ENCODE data around the gene HLA-A. TPM values are rescaled to one million over a fixed set of nuclear protein-coding genes. Genes with fewer than 3 reads are reported as not detected.

The HLA-A gene
- total and polyA plus RNA-seq, 10 donors: 1,154 to 1,886 (median 1,581) TPM

DNA sequence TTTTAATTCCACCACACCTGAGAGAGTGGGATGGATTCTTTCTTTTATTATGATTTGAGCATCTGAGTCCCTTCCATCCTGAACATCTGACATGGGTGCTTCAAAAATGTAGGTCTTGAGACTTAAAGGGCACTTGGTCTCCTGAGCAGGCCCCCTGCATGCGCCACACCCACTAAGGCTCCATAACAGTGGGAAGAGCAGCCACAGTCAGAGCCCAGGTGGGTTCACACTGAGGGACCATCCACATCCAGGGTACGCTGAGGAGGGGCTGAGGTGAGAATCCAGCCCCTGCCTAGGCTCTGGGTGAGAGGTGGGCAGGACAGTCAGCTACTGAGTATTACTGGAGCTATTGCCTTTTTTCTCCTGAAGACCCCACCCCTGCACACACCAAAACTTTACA is 42.7 kb downstream of the HLA-A start:
- intact Hi-C loops (cut with DNase I; ENCODE audit: low total_unique reads): no loop called here
- WGBS, 5 donors: 74 to 100% (median 93%) methylated on average over 2 of the region's 2 CpGs
- no peaks in the 10 kb centered on the region for H3K9me3 ChIP-seq
- no peak overlapping the region for H3K27ac ChIP-seq
- no peaks in the 10 kb centered on the region for H3K4me1 ChIP-seq
- no peaks in the 10 kb centered on the region for H3K27me3 ChIP-seq (replicated peaks in 1 of 7)
- H3K36me3 ChIP-seq: no peaks in the 10 kb centered on the region
- TF ChIP-seq, protein P1, sequence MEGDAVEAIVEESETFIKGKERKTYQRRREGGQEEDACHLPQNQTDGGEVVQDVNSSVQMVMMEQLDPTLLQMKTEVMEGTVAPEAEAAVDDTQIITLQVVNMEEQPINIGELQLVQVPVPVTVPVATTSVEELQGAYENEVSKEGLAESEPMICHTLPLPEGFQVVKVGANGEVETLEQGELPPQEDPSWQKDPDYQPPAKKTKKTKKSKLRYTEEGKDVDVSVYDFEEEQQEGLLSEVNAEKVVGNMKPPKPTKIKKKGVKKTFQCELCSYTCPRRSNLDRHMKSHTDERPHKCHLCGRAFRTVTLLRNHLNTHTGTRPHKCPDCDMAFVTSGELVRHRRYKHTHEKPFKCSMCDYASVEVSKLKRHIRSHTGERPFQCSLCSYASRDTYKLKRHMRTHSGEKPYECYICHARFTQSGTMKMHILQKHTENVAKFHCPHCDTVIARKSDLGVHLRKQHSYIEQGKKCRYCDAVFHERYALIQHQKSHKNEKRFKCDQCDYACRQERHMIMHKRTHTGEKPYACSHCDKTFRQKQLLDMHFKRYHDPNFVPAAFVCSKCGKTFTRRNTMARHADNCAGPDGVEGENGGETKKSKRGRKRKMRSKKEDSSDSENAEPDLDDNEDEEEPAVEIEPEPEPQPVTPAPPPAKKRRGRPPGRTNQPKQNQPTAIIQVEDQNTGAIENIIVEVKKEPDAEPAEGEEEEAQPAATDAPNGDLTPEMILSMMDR (IDR thresholded peaks at IDR 0.05 in 8 of 11, conservative IDR thresholded peaks at IDR 0.05 in 3 of 11): no peak
- TF ChIP-seq POLR2A (IDR thresholded peaks at IDR 0.05) (no peak), POLR2AphosphoS5 (IDR thresholded peaks at IDR 0.05) (no peak)
- no peak overlapping the region for H3K4me3 ChIP-seq
- no peak for DNase-seq

DNA sequence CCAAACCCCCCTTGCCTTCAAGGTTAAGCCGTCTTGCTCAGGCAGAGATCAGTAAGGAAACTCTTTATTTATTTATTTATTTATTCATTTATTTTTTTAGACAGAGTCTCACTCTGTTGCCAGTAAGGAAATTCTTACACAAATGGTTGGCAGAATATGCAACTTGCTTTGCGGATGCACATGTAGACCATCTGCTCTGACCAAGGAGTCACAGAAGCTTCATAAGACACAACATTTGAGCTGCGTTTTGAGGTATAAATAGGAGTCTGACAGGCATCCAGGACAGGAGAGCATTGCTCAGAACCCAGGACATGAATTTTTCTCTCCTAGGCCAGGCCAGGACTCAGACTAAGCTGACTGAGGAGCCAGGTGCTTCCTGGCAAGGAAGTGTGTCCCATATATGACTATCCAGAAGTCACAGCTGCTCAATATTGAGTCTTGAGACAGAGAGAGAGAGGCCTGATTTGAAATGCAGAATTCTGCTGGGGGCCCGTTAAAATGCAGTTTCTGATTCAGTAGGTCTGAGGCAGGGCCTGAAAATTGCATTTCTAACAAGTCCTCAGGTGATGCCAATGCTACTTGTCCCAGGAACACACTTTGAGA is 43.9 kb downstream of the HLA-A start:
- Histone ChIP-seq H3K9me3 (no peaks in the 10 kb centered on the region), H3K4me3 (no peak overlapping the region), H3K27me3 (replicated peaks in 1 of 7) (no peaks in the 10 kb centered on the region), H3K36me3 (no peaks in the 10 kb centered on the region), H3K4me1 (no peaks in the 10 kb centered on the region), H3K27ac (no peak overlapping the region)
- intact Hi-C loops (cut with DNase I; ENCODE audit: low total_unique reads): no loop called here
- DNase-seq: no peak
- WGBS, 5 donors: 46 to 85% (median 69%) methylated on average over 4 of the region's 4 CpGs
- TF ChIP-seq POLR2A (IDR thresholded peaks at IDR 0.05) (no peak), POLR2AphosphoS5 (IDR thresholded peaks at IDR 0.05) (no peak)
- TF ChIP-seq, protein P1 (IDR thresholded peaks at IDR 0.05 in 8 of 11, conservative IDR thresholded peaks at IDR 0.05 in 3 of 11): no peak

DNA sequence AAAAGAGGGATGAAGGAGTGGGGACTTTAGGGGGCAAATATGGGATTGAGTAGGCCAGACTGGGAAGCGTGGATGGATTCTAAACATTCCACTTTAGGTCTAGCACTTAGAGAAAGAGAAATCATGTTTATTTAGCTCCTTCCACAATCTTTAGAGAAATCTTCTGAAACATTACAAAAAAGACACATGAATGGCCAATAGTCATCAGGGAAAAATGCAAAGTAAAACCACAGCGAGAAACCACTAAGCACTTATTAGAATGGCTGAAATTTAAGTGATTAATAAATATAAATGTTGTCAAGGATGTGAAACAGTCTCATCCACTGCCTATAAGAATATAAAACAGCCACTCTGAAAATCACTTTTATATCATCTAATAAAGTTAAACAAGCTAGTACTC is 46.9 kb downstream of the HLA-A start:
- Histone ChIP-seq H3K9me3 (no peaks in the 10 kb centered on the region), H3K36me3 (no peaks in the 10 kb centered on the region), H3K27me3 (replicated peaks in 1 of 7) (no peaks in the 10 kb centered on the region), H3K27ac (no peak overlapping the region), H3K4me1 (no peaks in the 10 kb centered on the region), H3K4me3 (no peak overlapping the region)
- intact Hi-C loops (cut with DNase I; ENCODE audit: low total_unique reads): no loop called here
- TF ChIP-seq POLR2AphosphoS5 (IDR thresholded peaks at IDR 0.05): no peak
- no peak for TF ChIP-seq POLR2A (IDR thresholded peaks at IDR 0.05)
- TF ChIP-seq, protein P1 (IDR thresholded peaks at IDR 0.05 in 8 of 11, conservative IDR thresholded peaks at IDR 0.05 in 3 of 11): no peak
- no peak for DNase-seq
- WGBS, 5 donors: 74 to 96% (median 87%) methylated on average over 2 of the region's 2 CpGs

DNA sequence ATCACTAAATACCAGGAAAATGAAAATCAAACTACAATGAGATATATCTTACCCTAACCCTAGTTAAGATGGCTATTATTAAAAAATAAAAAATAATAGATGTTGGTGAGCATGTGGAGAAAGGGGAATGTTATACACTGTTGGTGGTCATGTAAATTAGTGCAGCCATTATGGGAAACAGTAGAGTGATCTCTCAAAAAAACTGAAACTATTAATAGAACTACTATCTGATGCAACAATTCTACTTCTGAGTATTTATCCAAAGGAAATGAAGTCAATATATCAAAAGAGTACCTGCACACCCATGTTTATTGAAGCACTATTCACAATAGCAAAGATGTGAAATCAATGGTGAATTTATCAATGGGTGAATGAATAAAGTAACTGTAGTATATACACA is 48.6 kb downstream of the HLA-A start:
- no peaks in the 10 kb centered on the region for H3K4me1 ChIP-seq
- no peaks in the 10 kb centered on the region for H3K36me3 ChIP-seq
- intact Hi-C loops (cut with DNase I; ENCODE audit: low total_unique reads): no loop called here
- TF ChIP-seq POLR2A (IDR thresholded peaks at IDR 0.05): no peak
- TF ChIP-seq POLR2AphosphoS5 (IDR thresholded peaks at IDR 0.05): no peak
- TF ChIP-seq, protein P1 (IDR thresholded peaks at IDR 0.05 in 8 of 11, conservative IDR thresholded peaks at IDR 0.05 in 3 of 11): no peak
- H3K27ac ChIP-seq: no peak overlapping the region
- H3K4me3 ChIP-seq: no peak overlapping the region
- DNase-seq: no peak
- no peaks in the 10 kb centered on the region for H3K27me3 ChIP-seq (replicated peaks in 1 of 7)
- H3K9me3 ChIP-seq: no peaks in the 10 kb centered on the region
